Kidney (tissue), 14 donors: ENCODE results near the gene APOB. TPM values are rescaled to one million over a fixed set of nuclear protein-coding genes. Genes with fewer than 3 reads are reported as not detected.

Source experiments
- DNase-seq, 5 donors: peaks; one replicate each; pipeline ENCODE4 v3.0.0-alpha.2; 2013 to 2020
- FAIRE-seq: peaks from 2 replicates; lab custom pipeline; 2012; peaks lifted over from hg19 to GRCh38; lab: Jason Lieb, UNC
- H3K27ac ChIP-seq, 2 donors: one replicate each; pipeline ENCODE4 v1.7.0; 2013; ENCODE audit warnings: low read depth in 2 of 2, low read length in 2 of 2, inconsistent platforms in 1 of 2
- H3K27me3 ChIP-seq: one replicate; pipeline ENCODE4 v1.7.1; 2013; ENCODE audit warnings: low read length, inconsistent platforms; ENCODE audit not compliant: control insufficient read depth, insufficient read depth
- H3K36me3 ChIP-seq, 3 donors: one replicate each; pipeline versions ENCODE4 v1.7.0 to v1.7.1; 2013; ENCODE audit warnings: low read length in 3 of 3, control low read depth in 1 of 3, inconsistent platforms in 1 of 3; ENCODE audit not compliant: insufficient read depth in 3 of 3, control insufficient read depth in 2 of 3
- H3K4me1 ChIP-seq, 3 donors: one replicate each; pipeline versions ENCODE4 v1.7.0 to v1.7.1; 2013; ENCODE audit warnings: low read length in 3 of 3, inconsistent platforms in 1 of 3, low read depth in 1 of 3; ENCODE audit not compliant: control insufficient read depth in 2 of 3, insufficient read depth in 2 of 3
- H3K4me3 ChIP-seq, 3 donors: one replicate each; pipeline versions ENCODE4 v1.7.0 to v1.8.1; 2013; ENCODE audit warnings: low read length in 3 of 3, control low read depth in 1 of 3, inconsistent platforms in 1 of 3
- H3K9ac ChIP-seq, 3 donors: one replicate each; pipeline versions ENCODE4 v1.7.0 to v1.7.1; 2013; ENCODE audit warnings: low read length in 3 of 3, control low read depth in 1 of 3, inconsistent platforms in 1 of 3
- H3K9me3 ChIP-seq, 3 donors: one replicate each; pipeline versions ENCODE4 v1.7.0 to v1.7.1; 2013; ENCODE audit warnings: low read length in 3 of 3, control low read depth in 1 of 3, inconsistent platforms in 1 of 3; ENCODE audit not compliant: control insufficient read depth in 2 of 3, insufficient read depth in 1 of 3
- intact Hi-C: fragments of 100-400 bp; cut with DNase I; formaldehyde crosslinking; loops from one replicate; pipeline ENCODE4 v1.11.1; 2022
- polyA plus RNA-seq: library from polyadenylated mRNA; stranded (reverse); fragments of 350-450 nt; fragmentation: Illumina TruSeq; extraction: RNeasy Lipid Tissue Mini Kit (QIAGEN cat#74804); gene quantifications from one replicate; pipeline ENCODE4 v1.2.3, GENCODE V29; 2014; ENCODE audit warnings: low read depth, low replicate concordance; ENCODE audit not compliant: insufficient read depth
- total RNA-seq: library from RNA; stranded (reverse); fragmentation: NEBNext Ultra II Directional; extraction: Animal tissue kit (Norgen Biotek cat#: 25700); gene quantifications from one replicate; pipeline ENCODE4 v1.2.1, GENCODE V29; 2021
- TF ChIP-seq, protein P1 (sequence below): IDR thresholded peaks from 3 replicates; pipeline ENCODE4 v1.5.1; 2012; ENCODE audit warnings: mild to moderate bottlenecking, moderate library complexity, borderline replicate concordance; ENCODE audit not compliant: insufficient read depth; ENCODE audit errors: extremely low read depth
- donor health status: control.
- donor health status: control.
- donor health status: control.
- donor health status: control.
- donor health status: control.
- donor health status: DM: yes; HTN: yes; CAD: no.
- donor health status: Normal renal cell carcinoma (clear cell type).

APOB gene
- total and polyA plus RNA-seq, 2 donors from 2014 or later, result 0.11 to 0.57 TPM

DNA sequence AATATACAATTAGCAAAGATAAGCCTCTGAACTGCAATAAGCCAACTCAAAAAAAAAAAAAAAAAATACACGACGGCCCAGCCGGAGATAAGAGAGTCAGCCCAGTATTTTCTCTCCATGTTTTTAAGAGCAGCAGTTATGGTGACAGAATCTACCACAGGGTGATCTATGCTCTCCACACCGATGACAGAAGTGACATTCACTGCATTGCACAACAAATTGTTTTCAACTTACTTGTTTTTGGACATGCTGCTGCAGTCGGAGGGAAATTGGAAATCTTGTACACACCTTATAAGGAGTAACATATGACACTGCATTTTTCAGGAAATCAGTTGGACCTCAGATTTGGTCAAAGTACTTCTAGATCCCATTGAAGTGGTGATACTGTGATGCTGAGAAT, 23.3 kb upstream of the APOB start:
- TF ChIP-seq, protein P1, sequence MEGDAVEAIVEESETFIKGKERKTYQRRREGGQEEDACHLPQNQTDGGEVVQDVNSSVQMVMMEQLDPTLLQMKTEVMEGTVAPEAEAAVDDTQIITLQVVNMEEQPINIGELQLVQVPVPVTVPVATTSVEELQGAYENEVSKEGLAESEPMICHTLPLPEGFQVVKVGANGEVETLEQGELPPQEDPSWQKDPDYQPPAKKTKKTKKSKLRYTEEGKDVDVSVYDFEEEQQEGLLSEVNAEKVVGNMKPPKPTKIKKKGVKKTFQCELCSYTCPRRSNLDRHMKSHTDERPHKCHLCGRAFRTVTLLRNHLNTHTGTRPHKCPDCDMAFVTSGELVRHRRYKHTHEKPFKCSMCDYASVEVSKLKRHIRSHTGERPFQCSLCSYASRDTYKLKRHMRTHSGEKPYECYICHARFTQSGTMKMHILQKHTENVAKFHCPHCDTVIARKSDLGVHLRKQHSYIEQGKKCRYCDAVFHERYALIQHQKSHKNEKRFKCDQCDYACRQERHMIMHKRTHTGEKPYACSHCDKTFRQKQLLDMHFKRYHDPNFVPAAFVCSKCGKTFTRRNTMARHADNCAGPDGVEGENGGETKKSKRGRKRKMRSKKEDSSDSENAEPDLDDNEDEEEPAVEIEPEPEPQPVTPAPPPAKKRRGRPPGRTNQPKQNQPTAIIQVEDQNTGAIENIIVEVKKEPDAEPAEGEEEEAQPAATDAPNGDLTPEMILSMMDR, result no peak
- no peaks in the 10 kb centered on the region for H3K4me1 ChIP-seq
- DNase-seq (no peak), FAIRE-seq (no peak)
- H3K27me3 ChIP-seq, result no peaks in the 10 kb centered on the region
- H3K9me3 ChIP-seq, result no peaks in the 10 kb centered on the region
- H3K4me3 ChIP-seq, result no peak overlapping the region
- no peaks in the 10 kb centered on the region for H3K36me3 ChIP-seq
- H3K9ac ChIP-seq, result no peak overlapping the region
- no peak overlapping the region for H3K27ac ChIP-seq
- intact Hi-C loops, result no loop called here

DNA sequence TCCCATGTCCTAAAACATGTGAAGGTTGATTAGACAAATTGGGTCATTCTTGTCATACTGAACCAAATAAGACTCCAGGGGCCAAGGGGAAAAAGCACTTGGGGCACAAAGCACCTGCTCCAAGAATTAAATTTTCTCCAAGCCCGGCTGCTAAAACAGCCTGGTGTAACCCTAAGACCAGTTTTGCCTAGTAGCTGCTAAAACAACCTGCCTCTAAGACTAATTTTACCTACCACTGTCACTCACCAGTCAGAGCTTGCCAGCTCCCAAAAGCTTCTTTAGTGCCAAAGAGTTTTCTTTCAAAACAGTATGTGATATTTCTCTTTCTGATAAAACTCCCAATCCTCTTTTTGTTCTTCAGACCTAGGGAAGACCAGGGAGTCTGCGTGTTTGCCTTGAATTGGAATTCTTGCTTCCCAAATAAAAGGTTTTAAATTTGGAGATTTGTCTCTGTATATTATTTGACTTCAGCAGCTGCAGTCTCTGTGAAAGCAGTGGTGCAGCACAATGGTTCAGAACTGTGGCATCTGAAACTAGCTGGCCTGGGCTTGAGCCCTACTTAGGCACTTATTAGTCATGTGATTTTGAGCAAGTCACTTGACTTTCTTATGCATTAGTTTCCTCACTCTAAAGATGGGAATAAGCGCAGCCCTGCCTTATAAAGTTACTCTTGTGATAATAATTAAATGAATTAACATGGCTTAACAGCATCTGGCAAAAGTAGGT, 16.2 kb upstream of the APOB start:
- intact Hi-C loops, result no loop called here
- H3K9me3 ChIP-seq, result no peaks in the 10 kb centered on the region
- no peaks in the 10 kb centered on the region for H3K27me3 ChIP-seq
- H3K4me1 ChIP-seq, result no peaks in the 10 kb centered on the region
- no peak overlapping the region for H3K27ac ChIP-seq
- TF ChIP-seq, protein P1, result no peak
- no peak for FAIRE-seq
- no peak overlapping the region for H3K9ac ChIP-seq
- H3K36me3 ChIP-seq, result no peaks in the 10 kb centered on the region
- no peak for DNase-seq
- H3K4me3 ChIP-seq, result no peak overlapping the region

DNA sequence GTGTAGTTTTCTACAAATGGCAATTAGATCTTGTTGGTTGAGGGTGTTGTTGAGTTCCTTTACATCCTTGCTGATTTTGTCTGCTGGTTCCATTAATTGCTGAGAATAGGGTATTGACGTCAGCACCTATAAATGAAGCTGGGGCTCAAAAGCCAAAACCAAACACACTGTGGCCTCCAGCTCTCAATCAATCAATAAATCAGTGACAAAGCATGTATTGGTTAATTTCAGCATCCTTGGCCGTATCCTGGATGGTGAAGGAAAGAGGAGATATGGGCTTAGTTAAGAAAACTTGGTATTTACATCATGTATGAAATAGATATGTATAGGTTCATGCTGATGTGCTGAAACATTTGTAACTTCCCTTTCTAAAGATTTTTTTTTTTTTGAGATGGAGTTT, 13.2 kb upstream of the APOB start:
- Histone ChIP-seq H3K27ac (no peak overlapping the region), H3K9ac (no peak overlapping the region), H3K9me3 (no peaks in the 10 kb centered on the region), H3K27me3 (no peaks in the 10 kb centered on the region), H3K36me3 (no peaks in the 10 kb centered on the region), H3K4me3 (no peak overlapping the region), H3K4me1 (no peaks in the 10 kb centered on the region)
- no peak for DNase-seq
- TF ChIP-seq, protein P1, result no peak
- no peak for FAIRE-seq
- intact Hi-C loops, result no loop called here
